ENCODE measurements around the gene PRDM8.
A peak's percentile ranks its signal among the peaks of the same experiment; 100 is the strongest.

Gene PRDM8

GRCh38 chr4:80202190-80202711 is 4.9 kb downstream of the PRDM8 start:
- DNase-seq: peak; percentile 50

GRCh38 chr4:80202741-80203553 is 5.6 kb downstream of the PRDM8 start:
- DNase-seq: no peak

GRCh38 chr4:80204433-80205011 is 7.2 kb downstream of the PRDM8 start:
- DNase-seq: no peak

- no peak for DNase-seq
Observed at GRCh38 chr4:80206111-80206510, 8.8 kb downstream of the PRDM8 start.

GRCh38 chr4:80206521-80207171 is 9.3 kb downstream of the PRDM8 start:
- DNase-seq: no peak

GRCh38 chr4:80207172-80207583 is 9.9 kb downstream of the PRDM8 start:
- no peak for DNase-seq

- DNase-seq: no peak
Observed at GRCh38 chr4:80207664-80208063, 10.4 kb downstream of the PRDM8 start.

- DNase-seq: no peak
Observed at GRCh38 chr4:80208610-80209339, 11.5 kb downstream of the PRDM8 start.

- no peak for DNase-seq
Observed at GRCh38 chr4:80209340-80209701, 12.0 kb downstream of the PRDM8 start.

GRCh38 chr4:80210549-80210948 is 13.2 kb downstream of the PRDM8 start:
- no peak for DNase-seq

- no peak for DNase-seq
Observed at GRCh38 chr4:80213117-80213815, 16.0 kb downstream of the PRDM8 start.

- peak; percentile 31 for DNase-seq
Observed at GRCh38 chr4:80215449-80216052, 18.2 kb downstream of the PRDM8 start.

GRCh38 chr4:80216100-80216761 is 18.9 kb downstream of the PRDM8 start:
- no peak for DNase-seq

- DNase-seq: no peak
Observed at GRCh38 chr4:80219301-80220025, 22.2 kb downstream of the PRDM8 start.

GRCh38 chr4:80220711-80221110 is 23.4 kb downstream of the PRDM8 start:
- no peak for DNase-seq

- DNase-seq: no peak
Observed at GRCh38 chr4:80221161-80221560, 23.9 kb downstream of the PRDM8 start.

GRCh38 chr4:80225595-80225994 is 28.3 kb downstream of the PRDM8 start:
- DNase-seq: no peak

GRCh38 chr4:80226094-80226493 is 28.8 kb downstream of the PRDM8 start:
- DNase-seq: no peak

GRCh38 chr4:80228460-80228859 is 31.2 kb downstream of the PRDM8 start:
- no peak for DNase-seq

- no peak for DNase-seq
Observed at GRCh38 chr4:80229128-80229527, 31.8 kb downstream of the PRDM8 start.

GRCh38 chr4:80229590-80229989 is 32.3 kb downstream of the PRDM8 start:
- no peak for DNase-seq
